IPS-11a (cell line): ENCODE results near the gene PAOX.
"Not testable (repeated sequence)": the region's sequence is repeated elsewhere in the genome, so short reads cannot be mapped to it uniquely, and the experiment has no call there.

ENCODE experiments used
- H3K4me3 ChIP-seq: one replicate; pipeline ENCODE4 v1.5.1; 2013; ENCODE audit warnings: low read depth, low read length, control low read depth

The PAOX gene

DNA sequence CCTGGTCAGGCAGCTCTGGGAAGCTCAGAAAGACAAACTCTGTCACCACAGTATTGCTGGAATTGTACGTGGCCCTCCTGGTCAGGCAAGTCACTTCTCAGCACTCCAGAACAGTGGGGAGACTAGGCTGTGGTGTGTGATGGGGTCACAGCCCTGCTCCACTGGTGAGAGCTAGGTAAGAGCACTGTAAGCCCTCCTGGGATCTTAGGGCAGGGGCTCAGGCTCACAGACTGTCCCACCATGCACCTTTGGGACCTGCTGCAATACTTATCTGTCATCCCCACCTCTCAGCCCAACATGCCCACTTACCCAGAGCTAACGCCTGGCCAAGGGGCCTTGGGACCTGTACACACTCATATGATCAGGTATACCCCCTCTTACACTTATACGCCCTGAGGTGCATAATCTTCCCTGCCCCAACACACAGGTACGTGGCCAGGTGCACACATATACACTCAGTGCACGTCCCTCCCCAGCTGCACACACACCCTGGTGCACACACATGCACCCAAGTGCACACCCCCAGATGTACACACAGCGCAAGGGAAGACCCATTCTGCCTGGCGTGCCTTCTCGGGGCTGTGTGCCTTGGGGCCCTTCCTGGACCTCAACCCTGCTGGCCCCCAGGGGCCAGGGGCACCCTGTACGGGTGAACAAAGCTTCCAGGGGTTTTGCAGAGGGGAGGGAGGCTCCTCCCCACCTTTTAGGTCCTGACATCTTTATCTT, 53.0 kb downstream of the PAOX start:
- not testable (repeated sequence) for H3K4me3 ChIP-seq

DNA sequence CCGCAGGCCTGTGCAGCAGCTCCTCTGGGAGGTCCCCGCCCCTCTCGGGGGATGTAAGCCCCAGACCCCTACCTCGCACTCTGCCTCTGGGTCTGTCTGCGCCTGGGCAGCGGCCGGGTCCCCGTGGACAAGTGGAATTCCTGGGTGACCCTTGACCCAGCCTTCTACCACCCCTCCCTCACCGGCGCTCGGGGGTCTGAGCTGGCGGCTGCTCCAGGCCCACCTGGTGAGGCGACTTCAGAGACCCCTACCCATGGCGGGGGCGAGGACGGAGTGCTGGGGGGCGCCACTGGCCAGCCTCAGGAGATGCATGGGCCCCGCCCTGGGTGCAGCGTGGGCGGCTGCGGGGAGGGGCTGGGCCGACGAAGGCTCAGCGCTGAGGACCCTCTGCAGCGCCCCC, 53.7 kb downstream of the PAOX start:
- not testable (repeated sequence) for H3K4me3 ChIP-seq

DNA sequence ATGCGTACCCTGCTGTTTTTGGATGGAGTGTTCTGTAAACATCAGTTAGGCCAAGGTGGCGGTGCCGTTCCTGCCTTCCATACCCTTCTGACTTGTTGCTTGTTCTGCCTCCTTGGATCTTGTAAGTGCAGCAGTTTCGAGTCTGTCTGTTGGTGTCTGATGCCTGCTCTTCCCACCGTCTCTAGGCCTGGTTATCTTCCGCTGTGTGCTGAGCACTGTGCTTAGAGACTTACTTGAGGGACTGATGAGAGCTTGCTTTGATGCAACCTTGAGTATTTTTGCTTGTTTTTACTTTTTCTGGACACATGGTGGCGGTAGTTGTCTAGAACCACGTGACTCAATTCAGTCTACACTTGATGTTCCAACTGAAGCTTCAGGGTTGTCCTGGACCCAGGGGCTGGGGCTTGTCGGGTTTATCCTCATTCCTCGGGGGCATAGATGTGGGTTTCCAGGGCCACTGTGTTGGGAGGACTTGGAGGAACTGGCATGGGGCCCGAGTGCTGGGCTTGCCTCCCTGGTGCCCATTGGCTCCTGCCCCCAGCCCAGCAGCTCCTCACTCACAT, 59.7 kb downstream of the PAOX start:
- no peak overlapping the region for H3K4me3 ChIP-seq

DNA sequence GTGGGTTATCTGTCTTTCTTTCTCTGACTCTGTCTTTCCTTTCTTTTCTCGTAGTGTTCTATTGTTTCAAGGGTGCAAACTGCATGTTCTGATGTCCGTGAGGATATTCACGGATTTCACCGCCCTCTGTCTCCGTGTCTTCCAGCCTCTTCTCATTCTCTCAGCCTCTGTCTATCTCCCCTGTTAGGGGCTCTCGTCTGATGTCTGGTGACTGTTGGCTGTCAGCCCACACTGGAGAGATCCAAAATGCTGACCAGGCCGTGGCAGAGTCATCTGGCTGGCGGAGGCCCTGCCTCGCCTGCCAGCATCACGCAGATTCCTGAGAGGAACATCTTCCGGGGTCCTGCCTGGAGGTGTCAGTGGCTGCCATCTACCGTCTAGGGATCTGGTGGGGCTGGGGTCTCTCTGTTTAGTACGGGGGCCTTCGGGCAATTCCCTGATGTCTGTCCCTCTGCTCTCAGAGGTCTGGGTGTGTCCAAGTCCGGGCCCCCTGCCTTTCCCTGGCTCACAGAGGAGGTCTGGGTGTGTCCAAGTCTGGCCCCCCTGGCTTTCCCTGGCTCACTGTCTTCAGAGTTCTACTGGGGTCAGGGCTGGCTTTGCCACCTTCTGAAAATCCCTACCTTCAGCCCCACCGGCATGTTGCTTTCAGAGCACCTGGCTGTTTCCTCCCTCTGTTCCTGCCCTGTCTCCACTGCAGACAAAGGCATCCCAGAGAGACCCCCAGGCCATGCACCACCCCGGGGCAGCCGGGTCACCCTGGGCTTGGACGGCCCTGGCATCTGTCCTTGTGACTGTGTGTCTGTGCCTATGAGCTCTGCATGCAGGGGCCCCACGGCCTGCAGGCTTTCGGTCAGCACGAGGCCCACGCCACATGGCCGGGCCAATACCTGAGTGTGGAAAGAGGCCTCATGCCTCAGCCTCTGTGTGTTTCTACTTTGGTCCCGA, 60.7 kb downstream of the PAOX start:
- no peak overlapping the region for H3K4me3 ChIP-seq

DNA sequence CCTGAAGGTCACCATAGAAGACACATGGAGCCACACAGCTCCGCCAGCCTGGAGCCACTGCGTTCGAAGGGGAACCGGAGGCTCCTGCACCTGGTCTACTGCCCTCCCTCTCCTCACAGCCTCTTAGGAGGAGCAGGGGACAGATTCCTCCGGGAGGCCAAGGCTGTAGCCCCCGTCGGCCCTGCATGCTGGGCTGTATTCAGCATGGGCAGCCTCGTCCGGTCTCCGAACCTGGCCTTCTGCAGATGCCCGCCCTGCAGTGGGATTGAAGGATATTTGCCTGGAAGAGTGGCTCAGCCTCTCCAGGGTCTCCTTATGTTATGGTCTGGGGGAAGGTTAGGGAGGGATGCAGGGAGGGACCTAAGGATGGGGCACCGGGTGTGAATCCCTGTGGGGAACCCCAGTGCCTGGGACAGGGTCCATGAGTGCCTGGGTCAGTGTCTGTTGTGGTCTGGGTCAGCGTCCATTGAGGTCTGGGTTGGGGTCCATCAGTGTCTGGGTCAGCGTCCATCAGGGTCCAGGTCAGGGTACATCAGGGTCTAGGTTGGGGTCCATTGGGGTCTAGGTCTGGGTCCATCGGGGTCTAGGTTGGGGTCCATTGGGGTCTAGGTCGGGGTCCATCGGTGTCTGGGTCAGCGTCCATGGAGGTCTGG, 61.7 kb downstream of the PAOX start:
- no peak overlapping the region for H3K4me3 ChIP-seq
